OCI-LY3 (cell line): ENCODE data around the gene TRAF3.

Source experiments
- H2AFZ ChIP-seq: fragments of 200-600, 300-600 bp; shearing (Covaris generic); 2 replicates; pipeline ENCODE4 v1.6.0; 2014; ENCODE audit warnings: antibody characterized with exemption, low read depth, low read length
- H3K27ac ChIP-seq: fragments of 200-600, 300-600 bp; sonication (generic); 2 replicates; pipeline ENCODE4 v1.5.1; 2014; ENCODE audit warnings: mild to moderate bottlenecking, low read length, moderate library complexity, mixed read lengths
- H3K27me3 ChIP-seq: fragments of 200-600, 300-600 bp; sonication (generic); 2 replicates; pipeline ENCODE4 v1.6.1; 2014; ENCODE audit warnings: low read depth, low read length, mixed read lengths
- H3K36me3 ChIP-seq: fragments of 200-600, 300-600 bp; sonication (generic); replicated peaks from 2 replicates; pipeline ENCODE3; 2014; ENCODE audit warnings: low read depth, low read length, mixed read lengths
- H3K4me1 ChIP-seq: fragments of 300-600, 200-600 bp; sonication (generic); 2 replicates; pipeline ENCODE4 v1.6.1; 2014; ENCODE audit warnings: low read length, mixed read lengths
- H3K4me2 ChIP-seq: fragments of 200-600, 300-600 bp; sonication (generic); 2 replicates; pipeline ENCODE4 v1.6.1; 2014; ENCODE audit warnings: low read length, mixed read lengths
- H3K4me3 ChIP-seq: fragments of 300-600, 200-600 bp; sonication (generic); 2 replicates; pipeline ENCODE4 v1.5.1; 2014; ENCODE audit warnings: antibody characterized with exemption, mild to moderate bottlenecking, low read length, moderate library complexity
- H3K79me2 ChIP-seq: fragments of 300-600, 200-600 bp; shearing (Covaris generic); 2 replicates; pipeline ENCODE4 v1.6.1; 2014; ENCODE audit warnings: mild to moderate bottlenecking, low read length, mixed read lengths
- H3K9ac ChIP-seq: fragments of 300-600, 200-600 bp; shearing (Covaris generic); 2 replicates; pipeline ENCODE4 v1.6.0; 2014; ENCODE audit warnings: mild to moderate bottlenecking, low read length, moderate library complexity
- H3K9me3 ChIP-seq: fragments of 200-600, 300-600 bp; shearing (Covaris generic); 2 replicates; pipeline ENCODE4 v1.6.1; 2014; ENCODE audit warnings: low read length, mixed read lengths; ENCODE audit not compliant: insufficient read depth
- H4K20me1 ChIP-seq: fragments of 200-600, 300-600 bp; sonication (generic); 2 replicates; pipeline ENCODE4 v1.6.1; 2016; ENCODE audit warnings: low read length, mixed read lengths; ENCODE audit not compliant: insufficient read depth
- EZH2phosphoT487 ChIP-seq: fragments of 200-600 bp; shearing (Covaris generic); IDR thresholded peaks from 2 replicates; pipeline ENCODE4 v1.6.1; 2018; ENCODE audit warnings: antibody characterized with exemption, mixed run types, low read depth
- TF ChIP-seq, protein P1 (sequence below): fragments of 200-600, 300-600 bp; sonication (generic); IDR thresholded peaks from 2 replicates; pipeline ENCODE4 v1.5.1; 2014; ENCODE audit warnings: antibody characterized with exemption, low read length, low read depth

TRAF3 gene

DNA sequence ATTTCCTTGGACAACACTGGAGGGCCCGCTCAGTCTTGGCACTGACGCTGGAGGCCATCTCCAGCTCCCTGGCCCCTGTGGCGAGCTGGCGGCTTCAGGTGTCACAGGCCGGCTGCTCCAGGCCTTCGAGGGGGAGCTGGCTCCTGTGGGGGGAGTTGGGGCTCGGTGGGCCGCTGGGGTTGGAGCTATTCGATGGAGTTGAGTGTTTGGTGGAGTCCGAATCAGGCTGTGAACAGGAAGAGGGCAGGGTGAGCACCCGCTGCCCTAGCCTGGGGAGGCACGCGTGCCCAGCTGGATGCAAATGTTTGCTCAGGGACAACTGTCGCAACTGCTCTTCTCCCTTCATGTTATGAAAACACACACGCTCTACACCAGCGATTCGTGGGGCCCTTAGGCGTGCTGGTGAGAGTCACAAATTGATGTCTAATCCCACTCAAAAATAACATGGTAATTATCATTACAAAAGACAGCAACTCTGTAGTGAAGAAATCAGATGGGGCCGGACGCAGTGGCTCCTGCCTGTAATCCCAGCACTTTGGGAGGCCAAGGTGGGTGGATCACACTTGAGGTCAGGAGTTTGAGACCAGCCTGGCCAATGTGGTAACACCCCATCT, 156.5 kb downstream of the TRAF3 start:
- no peaks in the 10 kb centered on the region for H3K4me1 ChIP-seq
- no peak for TF ChIP-seq EZH2phosphoT487
- TF ChIP-seq, protein P1, sequence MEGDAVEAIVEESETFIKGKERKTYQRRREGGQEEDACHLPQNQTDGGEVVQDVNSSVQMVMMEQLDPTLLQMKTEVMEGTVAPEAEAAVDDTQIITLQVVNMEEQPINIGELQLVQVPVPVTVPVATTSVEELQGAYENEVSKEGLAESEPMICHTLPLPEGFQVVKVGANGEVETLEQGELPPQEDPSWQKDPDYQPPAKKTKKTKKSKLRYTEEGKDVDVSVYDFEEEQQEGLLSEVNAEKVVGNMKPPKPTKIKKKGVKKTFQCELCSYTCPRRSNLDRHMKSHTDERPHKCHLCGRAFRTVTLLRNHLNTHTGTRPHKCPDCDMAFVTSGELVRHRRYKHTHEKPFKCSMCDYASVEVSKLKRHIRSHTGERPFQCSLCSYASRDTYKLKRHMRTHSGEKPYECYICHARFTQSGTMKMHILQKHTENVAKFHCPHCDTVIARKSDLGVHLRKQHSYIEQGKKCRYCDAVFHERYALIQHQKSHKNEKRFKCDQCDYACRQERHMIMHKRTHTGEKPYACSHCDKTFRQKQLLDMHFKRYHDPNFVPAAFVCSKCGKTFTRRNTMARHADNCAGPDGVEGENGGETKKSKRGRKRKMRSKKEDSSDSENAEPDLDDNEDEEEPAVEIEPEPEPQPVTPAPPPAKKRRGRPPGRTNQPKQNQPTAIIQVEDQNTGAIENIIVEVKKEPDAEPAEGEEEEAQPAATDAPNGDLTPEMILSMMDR = no peak
- no peaks in the 10 kb centered on the region for H3K36me3 ChIP-seq
- H3K4me2 ChIP-seq = no peak overlapping the region
- H3K9me3 ChIP-seq = no peaks in the 10 kb centered on the region
- H3K27me3 ChIP-seq = no peaks in the 10 kb centered on the region
- no peaks in the 10 kb centered on the region for H4K20me1 ChIP-seq
- H3K9ac ChIP-seq = no peak overlapping the region
- H2AFZ ChIP-seq = no peak overlapping the region
- H3K79me2 ChIP-seq = no peaks in the 10 kb centered on the region
- H3K4me3 ChIP-seq = no peak overlapping the region
- H3K27ac ChIP-seq = no peak overlapping the region

DNA sequence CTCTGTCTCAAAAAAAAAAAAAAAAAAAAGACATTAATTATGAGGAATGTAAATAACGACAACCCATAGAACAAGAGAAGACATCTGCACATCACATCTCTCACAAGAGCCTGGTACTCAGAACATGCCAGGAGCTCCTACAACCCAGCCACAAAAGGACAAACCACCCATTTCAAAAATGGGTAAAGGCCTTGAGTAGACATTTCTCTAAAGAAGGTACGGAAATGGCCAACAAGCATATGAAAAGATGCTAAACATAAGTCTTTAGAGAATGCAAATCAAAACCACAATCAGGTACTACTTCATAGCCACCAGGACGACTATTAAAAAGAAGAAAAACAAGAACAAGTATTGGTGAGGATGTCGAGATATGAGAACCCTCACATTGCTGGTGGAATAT, 158.5 kb downstream of the TRAF3 start:
- Histone ChIP-seq H4K20me1 (no peaks in the 10 kb centered on the region), H3K79me2 (no peaks in the 10 kb centered on the region), H3K9ac (no peak overlapping the region), H3K4me2 (no peak overlapping the region), H3K4me3 (no peak overlapping the region), H3K4me1 (no peaks in the 10 kb centered on the region), H3K27me3 (0 out of 2 replicates have a peak, but pooled peaks cover 3% of the 10 kb centered on the region), H3K36me3 (no peaks in the 10 kb centered on the region), H3K27ac (no peak overlapping the region), H2AFZ (no peak overlapping the region), H3K9me3 (no peaks in the 10 kb centered on the region)
- TF ChIP-seq, protein P1 = no peak
- no peak for TF ChIP-seq EZH2phosphoT487

DNA sequence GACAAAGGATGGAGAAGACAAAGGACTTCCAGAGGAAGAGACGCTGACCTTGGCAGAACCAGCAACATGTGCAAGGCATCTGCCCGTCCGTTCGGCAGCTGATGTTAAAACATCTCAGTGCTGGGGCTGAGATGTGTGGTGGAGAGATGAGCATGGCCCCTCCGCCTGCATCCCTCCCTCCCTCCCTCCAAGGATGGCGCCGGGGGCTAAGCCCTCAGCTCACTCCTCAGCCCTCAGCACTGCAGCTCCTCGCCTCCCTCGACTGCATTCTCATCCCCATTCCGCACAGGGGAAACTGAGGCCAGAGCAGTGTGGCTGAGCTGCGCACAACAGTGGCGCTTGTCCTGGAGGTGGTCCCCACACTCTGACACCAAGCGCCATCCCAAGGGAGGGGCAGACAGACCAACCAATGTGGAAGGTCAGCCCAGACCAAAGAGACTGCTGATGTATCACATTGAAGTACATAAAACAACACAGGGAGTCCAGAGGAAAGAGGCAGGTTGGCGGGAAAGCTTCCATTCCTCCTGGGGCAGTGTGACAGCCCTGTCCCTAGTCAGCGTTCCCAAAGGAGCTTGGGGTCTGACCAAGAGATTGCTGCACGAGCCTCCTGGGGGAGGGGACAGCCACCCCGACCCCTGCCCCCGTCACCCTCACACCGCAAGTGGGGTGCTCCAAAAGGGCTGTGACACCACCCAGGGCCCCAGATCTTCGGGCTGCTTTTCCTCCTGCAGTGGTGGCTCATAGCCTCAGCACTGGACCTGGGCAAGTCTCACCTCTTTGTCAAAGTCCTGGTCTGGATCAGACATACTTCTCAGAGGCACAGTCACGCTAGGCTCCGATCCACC, 160.3 kb downstream of the TRAF3 start:
- Histone ChIP-seq H3K27me3 (0 out of 2 replicates have a peak, but pooled peaks cover 6% of the 10 kb centered on the region), H3K79me2 (no peaks in the 10 kb centered on the region), H3K9me3 (no peaks in the 10 kb centered on the region), H3K27ac (no peak overlapping the region), H3K4me3 (no peak overlapping the region), H3K4me2 (no peak overlapping the region), H3K36me3 (no peaks in the 10 kb centered on the region), H2AFZ (no peak overlapping the region), H3K9ac (no peak overlapping the region), H4K20me1 (no peaks in the 10 kb centered on the region), H3K4me1 (peaks cover 14% of the 10 kb centered on the region)
- TF ChIP-seq, protein P1 = no peak
- TF ChIP-seq EZH2phosphoT487 = no peak

DNA sequence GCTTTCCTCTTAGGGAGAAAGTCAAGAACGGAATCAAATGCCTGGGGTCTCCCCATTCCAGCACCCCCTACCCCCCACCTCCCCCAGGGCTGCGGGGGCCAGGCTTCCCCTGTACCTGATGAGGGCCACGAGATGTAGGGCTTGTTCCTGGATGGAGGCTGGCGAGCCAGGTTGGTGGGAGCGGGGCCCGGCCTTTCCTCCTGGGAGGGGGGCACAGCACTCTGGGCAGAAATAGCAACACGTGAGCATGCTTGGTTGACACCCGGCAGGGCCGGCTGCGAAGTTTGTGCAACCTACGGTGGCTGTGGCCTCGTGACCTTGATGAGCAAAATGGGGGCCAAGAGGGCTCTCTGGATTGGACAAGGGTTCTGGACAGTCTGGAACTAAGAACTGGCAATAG, 160.9 kb downstream of the TRAF3 start:
- Histone ChIP-seq H3K36me3 (no peaks in the 10 kb centered on the region), H2AFZ (no peak overlapping the region), H3K4me1 (peaks cover 14% of the 10 kb centered on the region), H3K4me3 (no peak overlapping the region), H3K79me2 (no peaks in the 10 kb centered on the region), H4K20me1 (no peaks in the 10 kb centered on the region), H3K9ac (no peak overlapping the region), H3K4me2 (no peak overlapping the region), H3K9me3 (no peaks in the 10 kb centered on the region), H3K27ac (no peak overlapping the region), H3K27me3 (0 out of 2 replicates have a peak, but pooled peaks cover 6% of the 10 kb centered on the region)
- TF ChIP-seq, protein P1 = no peak
- no peak for TF ChIP-seq EZH2phosphoT487
